Caco-2 (cell line): ENCODE data around the gene ZNF318. TPM values are rescaled to one million over a fixed set of nuclear protein-coding genes. Genes with fewer than 3 reads are reported as not detected.

Experiments
- BruUV-seq: library from RNA; stranded (reverse); fragments of 400-500 nt; replicated peaks from 2 replicates; lab custom pipeline; 2021; lab: Mats Ljungman, UMichigan
- CTCF ChIA-PET: fragments of 300-600 bp; sonication (Branson Sonifier 250); formaldehyde crosslinking; loops from one replicate; lab custom pipeline; 2022; ENCODE audit warnings: antibody characterized with exemption; lab: Charles Lee
- POLR2A ChIA-PET: fragments of 300-600 bp; sonication (Branson Sonifier 250); formaldehyde crosslinking; loops from one replicate; lab custom pipeline; 2022; ENCODE audit warnings: antibody characterized with exemption; lab: Charles Lee
- DNase-seq, 2 experiments: peaks; one replicate each; pipeline versions ENCODE4 v3.0.0 to v3.0.0-alpha.2; 2020 to 2022
- H3K27me3 ChIP-seq: replicated peaks from 2 replicates; pipeline ENCODE4 v1.6.0; 2011; ENCODE audit warnings: low read length; ENCODE audit not compliant: control insufficient read depth, insufficient read depth
- H3K36me3 ChIP-seq: 2 replicates; pipeline ENCODE4 v1.5.1; 2011; ENCODE audit warnings: low read length; ENCODE audit not compliant: control insufficient read depth, insufficient read depth
- H3K4me1 ChIP-seq: fragments of 250-450 bp; sonication (Bioruptor Pico); 2 replicates; pipeline ENCODE4 v1.5.1; 2020; ENCODE audit warnings: mild to moderate bottlenecking
- H3K4me3 ChIP-seq: 2 replicates; pipeline ENCODE4 v1.5.1; 2011; ENCODE audit warnings: low read depth, mild to moderate bottlenecking, control low read depth, low read length
- H3K9me3 ChIP-seq: fragments of 250-450 bp; sonication (Bioruptor Pico); 2 replicates; pipeline ENCODE4 v1.5.1; 2020; ENCODE audit warnings: mild to moderate bottlenecking, moderate library complexity
- H3K27ac Mint-ChIP-seq: one replicate; pipeline ENCODE4 v1.8.0; 2022; ENCODE audit warnings: mixed read lengths; ENCODE audit not compliant: unreplicated experiment
- H3K27me3 Mint-ChIP-seq: one replicate; pipeline ENCODE4 v1.8.0; 2022; ENCODE audit warnings: mixed read lengths; ENCODE audit not compliant: insufficient read depth, unreplicated experiment
- H3K36me3 Mint-ChIP-seq: one replicate; pipeline ENCODE4 v1.8.0; 2022; ENCODE audit warnings: mild to moderate bottlenecking, mixed read lengths; ENCODE audit not compliant: insufficient read depth, unreplicated experiment
- H3K4me1 Mint-ChIP-seq: one replicate; pipeline ENCODE4 v1.8.0; 2022; ENCODE audit warnings: low read depth, mixed read lengths; ENCODE audit not compliant: unreplicated experiment
- H3K4me3 Mint-ChIP-seq: one replicate; pipeline ENCODE4 v1.8.0; 2022; ENCODE audit warnings: mild to moderate bottlenecking, moderate library complexity, mixed read lengths; ENCODE audit not compliant: unreplicated experiment
- H3K9me3 Mint-ChIP-seq: one replicate; pipeline ENCODE4 v1.8.0; 2022; ENCODE audit warnings: mixed read lengths; ENCODE audit not compliant: unreplicated experiment
- CTCF ChIP-seq, 2 experiments: fragments of 200-600 bp in 1 of 2; IDR thresholded peaks; 1 replicate in 1 of 2; 2 replicates in 1 of 2; pipeline versions ENCODE4 v1.5.1 to v1.8.0; 2011 to 2022; ENCODE audit warnings: antibody characterized with exemption in 1 of 2, control low read depth in 1 of 2, inconsistent platforms in 1 of 2, low read depth in 1 of 2, low read length in 1 of 2, mild to moderate bottlenecking in 1 of 2, moderate library complexity in 1 of 2; ENCODE audit not compliant: insufficient read depth in 1 of 2, severe bottlenecking in 1 of 2, unreplicated experiment in 1 of 2
- intact Hi-C: fragments of 100-400 bp; cut with micrococcal nuclease; formaldehyde crosslinking; loops from one replicate; pipeline ENCODE4 v1.10.0; 2022; ENCODE audit not compliant: unreplicated experiment
- total RNA-seq: library from RNA; stranded (reverse); gene quantifications from 2 replicates; pipeline ENCODE4 v1.2.3, GENCODE V29; 2022

ZNF318 gene
- total RNA-seq, 1 experiment from 2014 or later: 11.7 TPM

GRCh38 chr6:43368259-43369160 is 937 bp downstream of the ZNF318 start:
- Histone ChIP-seq H3K27me3 (no peaks in the 10 kb centered on the region), H3K36me3 (no peaks in the 10 kb centered on the region; the same call in 1 of the 2 replicates), H3K9me3 (no peaks in the 10 kb centered on the region), H3K4me3 (peak overlapping the region; percentile 68), H3K4me1 (peaks cover 13% of the 10 kb centered on the region)
- TF ChIP-seq CTCF (IDR thresholded peaks at IDR 0.05; ENCODE audit: insufficient read depth in 1 of 2, low read depth in 1 of 2, low read length in 1 of 2, severe bottlenecking in 1 of 2, unreplicated experiment in 1 of 2): no peak
- H3K27ac Mint-ChIP-seq: no peak overlapping the region
- H3K4me1 Mint-ChIP-seq: peaks cover 7% of the 10 kb centered on the region
- peak in 1 of 2 experiments; percentile 48 for DNase-seq
- CTCF ChIA-PET: interaction anchor here (1.8 kb wide), 1 partner anchor 138 kb away, joined by 8 read pairs; no protein-coding TSS in a partner anchor
- intact Hi-C loops: loop anchor here (5.0 kb wide), 1 partner anchor 196 kb away; the partner anchor contains the start of gene SRF
- H3K36me3 Mint-ChIP-seq: no peaks in the 10 kb centered on the region
- no peaks in the 10 kb centered on the region for H3K27me3 Mint-ChIP-seq
- peak overlapping the region; percentile 76 for H3K4me3 Mint-ChIP-seq
- BruUV-seq: TSS peak; percentile 51
- H3K9me3 Mint-ChIP-seq: no peaks in the 10 kb centered on the region
- POLR2A ChIA-PET: interaction anchor here (0.5 to 1.4 kb wide), 4 partner anchors 65 to 279 kb away, joined by 3 to 5 read pairs (median 4); no protein-coding TSS in a partner anchor

GRCh38 chr6:43367245-43367984 is 2.0 kb downstream of the ZNF318 start:
- POLR2A ChIA-PET: no interaction called here
- no peak for TF ChIP-seq CTCF (IDR thresholded peaks at IDR 0.05; ENCODE audit: insufficient read depth in 1 of 2, low read depth in 1 of 2, low read length in 1 of 2, severe bottlenecking in 1 of 2, unreplicated experiment in 1 of 2)
- Histone ChIP-seq H3K36me3 (no peaks in the 10 kb centered on the region; the same call in 1 of the 2 replicates), H3K27me3 (no peaks in the 10 kb centered on the region), H3K9me3 (no peaks in the 10 kb centered on the region), H3K4me1 (peaks cover 13% of the 10 kb centered on the region), H3K4me3 (no peak overlapping the region)
- intact Hi-C loops: loop anchor here (5.0 kb wide), 1 partner anchor 195 kb away; the partner anchor contains the start of gene SRF
- peaks cover 7% of the 10 kb centered on the region for H3K4me1 Mint-ChIP-seq
- DNase-seq: no peak
- H3K9me3 Mint-ChIP-seq: no peaks in the 10 kb centered on the region
- no peaks in the 10 kb centered on the region for H3K36me3 Mint-ChIP-seq
- no TSS peak for BruUV-seq
- no peaks in the 10 kb centered on the region for H3K27me3 Mint-ChIP-seq
- H3K4me3 Mint-ChIP-seq: peak overlapping the region; percentile 29
- CTCF ChIA-PET: no interaction called here
- no peak overlapping the region for H3K27ac Mint-ChIP-seq

- H3K4me3 Mint-ChIP-seq: no peak overlapping the region
- ChIA-PET CTCF (no interaction called here), POLR2A (interaction anchor here (0.9 to 1.0 kb wide), 2 partner anchors 8 to 181 kb away, joined by 3 read pairs; partner anchors contain the start of gene ZNF318)
- no peak for DNase-seq
- H3K4me1 ChIP-seq: 0 out of 2 replicates have a peak, but pooled peaks cover under 1% of the 10 kb centered on the region
- H3K4me3 ChIP-seq: no peak overlapping the region
- TF ChIP-seq CTCF (IDR thresholded peaks at IDR 0.05; ENCODE audit: insufficient read depth in 1 of 2, low read depth in 1 of 2, low read length in 1 of 2, severe bottlenecking in 1 of 2, unreplicated experiment in 1 of 2): no peak
- no TSS peak for BruUV-seq
- H3K27me3 Mint-ChIP-seq: no peaks in the 10 kb centered on the region
- intact Hi-C loops: no loop called here
- no peaks in the 10 kb centered on the region; the same call in none of the 2 replicates for H3K36me3 ChIP-seq
- no peaks in the 10 kb centered on the region for H3K4me1 Mint-ChIP-seq
- no peaks in the 10 kb centered on the region for H3K9me3 Mint-ChIP-seq
- H3K27ac Mint-ChIP-seq: no peak overlapping the region
- H3K9me3 ChIP-seq: no peaks in the 10 kb centered on the region
- H3K36me3 Mint-ChIP-seq: peaks cover 5% of the 10 kb centered on the region
- H3K27me3 ChIP-seq: no peaks in the 10 kb centered on the region
Observed at GRCh38 chr6:43361269-43361668, 8.2 kb downstream of the ZNF318 start.
